ENCODE data around the gene ODC1. TPM values are rescaled to one million over a fixed set of nuclear protein-coding genes. Genes with fewer than 3 reads are reported as not detected.

The ODC1 gene
- total and polyA plus RNA-seq, 2 donors (not counting 3 experiments of a cell fraction or from before 2014, with no cell fraction given) = 109 to 132 TPM

- no peaks in the 10 kb centered on the region for H3K79me2 ChIP-seq (ENCODE audit: control insufficient read depth, insufficient read depth, low read length)
- BruUV-seq (replicated peaks) = no TSS peak
- H3K9me3 ChIP-seq (replicated peaks; ENCODE audit: control insufficient read depth, insufficient read depth, low read length) = no peaks in the 10 kb centered on the region
- H3K27me3 ChIP-seq (ENCODE audit: control insufficient read depth in 2 of 2, insufficient read depth in 2 of 2, low read length in 2 of 2) = no peaks in the 10 kb centered on the region
- H3K9ac ChIP-seq (replicated peaks; ENCODE audit: extremely low read depth, insufficient read depth, low read length) = no peak overlapping the region
- ChIA-PET POLR2A (no interaction called here), CTCF (interaction anchor here (0.5 to 1.0 kb wide), 2 partner anchors 215 to 289 kb away, joined by 3 to 4 read pairs; no protein-coding TSS in a partner anchor)
- peaks cover 6% of the 10 kb centered on the region for H3K4me1 ChIP-seq (ENCODE audit: control insufficient read depth, extremely low read depth, insufficient read depth, low read length)
- H3K9me1 ChIP-seq (replicated peaks; ENCODE audit: control insufficient read depth, extremely low read depth, insufficient read depth, low read length) = no peaks in the 10 kb centered on the region
- H4K20me1 ChIP-seq (replicated peaks; ENCODE audit: control insufficient read depth, extremely low read depth, insufficient read depth, low read length) = no peaks in the 10 kb centered on the region
- H2AFZ ChIP-seq (ENCODE audit: low read depth, low read length) = no peak overlapping the region
- FAIRE-seq (no peak), DNase-seq (ENCODE audit: low read depth, low spot score) (no peak)
- intact Hi-C loops (cut with micrococcal nuclease) (no loop called here), dilution Hi-C loops (cut with MboI; ENCODE audit: extremely low pct_ligation_motif_present, low sequenced_read_pairs) (no loop called here)
- H3K27ac ChIP-seq (ENCODE audit: insufficient read depth, low read depth, low read length) = no peak overlapping the region
- H3K4me2 ChIP-seq (ENCODE audit: insufficient read depth, low read length) = no peak overlapping the region
- no peak overlapping the region for H3K4me3 ChIP-seq (replicated peaks in 1 of 3; ENCODE audit: insufficient read depth in 1 of 3, low read depth in 1 of 3, low read length in 3 of 3)
- no peak for TF ChIP-seq EZH2 (IDR thresholded peaks at IDR 0.05; ENCODE audit: borderline replicate concordance, low read depth, low read length, severe bottlenecking)
- TF ChIP-seq CTCF (IDR thresholded peaks at IDR 0.05; ENCODE audit: extremely low read depth in 1 of 2, insufficient read depth in 1 of 2, low read depth in 1 of 2, low read length in 2 of 2) = no peak
- TF ChIP-seq MYC (IDR thresholded peaks at IDR 0.05; ENCODE audit: low read depth, low read length) = no peak
- TF ChIP-seq POLR2A (IDR thresholded peaks at IDR 0.05; ENCODE audit: low read depth, low read length) = no peak
- TF ChIP-seq GATA2 (IDR thresholded peaks at IDR 0.05; ENCODE audit: insufficient read depth, insufficient read length, low read depth, low read length) = no peak
- no peak for TF ChIP-seq MAX (IDR thresholded peaks at IDR 0.05; ENCODE audit: insufficient read depth, insufficient read length)
- TF ChIP-seq FOS (IDR thresholded peaks at IDR 0.05; ENCODE audit: borderline replicate concordance, insufficient read depth, low read length) = no peak
- TF ChIP-seq JUN (IDR thresholded peaks at IDR 0.05; ENCODE audit: borderline replicate concordance, insufficient read depth, insufficient read length, low read depth) = no peak
- TF ChIP-seq POLR2AphosphoS5 (IDR thresholded peaks at IDR 0.05; ENCODE audit: insufficient read depth, low read depth, low read length) = no peak
- no peaks in the 10 kb centered on the region for H3K36me3 ChIP-seq (ENCODE audit: control insufficient read depth in 2 of 2, extremely low read depth in 1 of 2, insufficient read depth in 2 of 2, low read length in 2 of 2)
Observed at GRCh38 chr2:10413503-10413902, 34.6 kb downstream of the ODC1 start.
